ENCODE data around the gene LMO2. TPM values are rescaled to one million over a fixed set of nuclear protein-coding genes. Genes with fewer than 3 reads are reported as not detected.

Gene LMO2
- total and polyA plus RNA-seq, 2 donors (not counting 3 experiments of a cell fraction or from before 2014, with no cell fraction given), result 60.4 to 66.8 TPM

DNA sequence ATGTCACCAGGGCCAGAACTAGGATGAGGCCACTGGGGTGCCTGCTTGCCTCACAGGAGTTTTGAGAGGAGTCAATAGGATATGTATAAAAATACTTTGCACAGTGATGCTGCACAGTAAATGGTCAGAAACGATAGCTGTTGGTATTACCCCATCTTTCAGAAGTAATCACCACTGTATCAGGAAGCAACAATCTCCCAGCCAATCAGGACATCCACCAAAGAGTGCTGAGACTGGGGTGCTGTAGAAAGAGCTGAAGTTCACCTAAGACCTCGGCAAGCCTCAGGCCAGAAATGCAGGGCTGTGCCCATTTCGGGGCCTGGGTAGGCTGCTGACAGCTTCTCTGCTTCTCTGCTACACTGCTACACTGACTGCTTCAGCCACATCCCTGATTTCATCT lies 17.4 kb downstream of the LMO2 start:
- no peaks in the 10 kb centered on the region for H3K79me2 ChIP-seq (ENCODE audit: control insufficient read depth, insufficient read depth, low read length)
- ChIA-PET POLR2A (no interaction called here), CTCF (interaction anchor here (0.6 to 1.7 kb wide), 5 partner anchors 10 to 113 kb away, joined by 3 to 7 read pairs (median 3); no protein-coding TSS in a partner anchor)
- BruUV-seq (replicated peaks), result no TSS peak
- H3K4me3 ChIP-seq (replicated peaks in 1 of 3; ENCODE audit: insufficient read depth in 1 of 3, low read depth in 1 of 3, low read length in 3 of 3), result no peak overlapping the region
- H3K27ac ChIP-seq (ENCODE audit: insufficient read depth, low read depth, low read length), result no peak overlapping the region
- FAIRE-seq (no peak), DNase-seq (ENCODE audit: low read depth, low spot score) (no peak)
- H3K27me3 ChIP-seq (ENCODE audit: control insufficient read depth in 2 of 2, insufficient read depth in 2 of 2, low read length in 2 of 2), result peaks cover 5 to 9% of the 10 kb centered on the region in 2 experiments
- H3K36me3 ChIP-seq (ENCODE audit: control insufficient read depth in 2 of 2, extremely low read depth in 1 of 2, insufficient read depth in 2 of 2, low read length in 2 of 2), result no peaks in the 10 kb centered on the region
- H3K9ac ChIP-seq (replicated peaks; ENCODE audit: extremely low read depth, insufficient read depth, low read length), result no peak overlapping the region
- dilution Hi-C loops (cut with MboI; ENCODE audit: extremely low pct_ligation_motif_present, low sequenced_read_pairs), result no loop called here
- no peaks in the 10 kb centered on the region for H3K9me3 ChIP-seq (replicated peaks; ENCODE audit: control insufficient read depth, insufficient read depth, low read length)
- intact Hi-C loops (cut with micrococcal nuclease), result loop anchor here (5.0 kb wide), 1 partner anchor 1748 kb away; no protein-coding TSS in a partner anchor
- no peak overlapping the region for H2AFZ ChIP-seq (ENCODE audit: low read depth, low read length)
- no peaks in the 10 kb centered on the region for H4K20me1 ChIP-seq (replicated peaks; ENCODE audit: control insufficient read depth, extremely low read depth, insufficient read depth, low read length)
- peaks cover 8% of the 10 kb centered on the region for H3K4me1 ChIP-seq (ENCODE audit: control insufficient read depth, extremely low read depth, insufficient read depth, low read length)
- no peak for TF ChIP-seq GATA2 (IDR thresholded peaks at IDR 0.05; ENCODE audit: insufficient read depth, insufficient read length, low read depth, low read length)
- TF ChIP-seq MYC (IDR thresholded peaks at IDR 0.05; ENCODE audit: low read depth, low read length), result no peak
- TF ChIP-seq POLR2AphosphoS5 (IDR thresholded peaks at IDR 0.05; ENCODE audit: insufficient read depth, low read depth, low read length), result no peak
- TF ChIP-seq, protein P1, sequence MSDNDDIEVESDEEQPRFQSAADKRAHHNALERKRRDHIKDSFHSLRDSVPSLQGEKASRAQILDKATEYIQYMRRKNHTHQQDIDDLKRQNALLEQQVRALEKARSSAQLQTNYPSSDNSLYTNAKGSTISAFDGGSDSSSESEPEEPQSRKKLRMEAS (IDR thresholded peaks at IDR 0.05; ENCODE audit: insufficient read depth, insufficient read length), result no peak
- TF ChIP-seq JUN (IDR thresholded peaks at IDR 0.05; ENCODE audit: borderline replicate concordance, insufficient read depth, insufficient read length, low read depth), result no peak
- TF ChIP-seq POLR2A (IDR thresholded peaks at IDR 0.05; ENCODE audit: low read depth, low read length), result no peak
- no peak for TF ChIP-seq FOS (IDR thresholded peaks at IDR 0.05; ENCODE audit: borderline replicate concordance, insufficient read depth, low read length)
- TF ChIP-seq, protein P2, sequence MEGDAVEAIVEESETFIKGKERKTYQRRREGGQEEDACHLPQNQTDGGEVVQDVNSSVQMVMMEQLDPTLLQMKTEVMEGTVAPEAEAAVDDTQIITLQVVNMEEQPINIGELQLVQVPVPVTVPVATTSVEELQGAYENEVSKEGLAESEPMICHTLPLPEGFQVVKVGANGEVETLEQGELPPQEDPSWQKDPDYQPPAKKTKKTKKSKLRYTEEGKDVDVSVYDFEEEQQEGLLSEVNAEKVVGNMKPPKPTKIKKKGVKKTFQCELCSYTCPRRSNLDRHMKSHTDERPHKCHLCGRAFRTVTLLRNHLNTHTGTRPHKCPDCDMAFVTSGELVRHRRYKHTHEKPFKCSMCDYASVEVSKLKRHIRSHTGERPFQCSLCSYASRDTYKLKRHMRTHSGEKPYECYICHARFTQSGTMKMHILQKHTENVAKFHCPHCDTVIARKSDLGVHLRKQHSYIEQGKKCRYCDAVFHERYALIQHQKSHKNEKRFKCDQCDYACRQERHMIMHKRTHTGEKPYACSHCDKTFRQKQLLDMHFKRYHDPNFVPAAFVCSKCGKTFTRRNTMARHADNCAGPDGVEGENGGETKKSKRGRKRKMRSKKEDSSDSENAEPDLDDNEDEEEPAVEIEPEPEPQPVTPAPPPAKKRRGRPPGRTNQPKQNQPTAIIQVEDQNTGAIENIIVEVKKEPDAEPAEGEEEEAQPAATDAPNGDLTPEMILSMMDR (IDR thresholded peaks at IDR 0.05; ENCODE audit: extremely low read depth in 1 of 2, insufficient read depth in 1 of 2, low read depth in 1 of 2, low read length in 2 of 2), result no peak
- no peak for TF ChIP-seq EZH2 (IDR thresholded peaks at IDR 0.05; ENCODE audit: borderline replicate concordance, low read depth, low read length, severe bottlenecking)
- no peak overlapping the region for H3K4me2 ChIP-seq (ENCODE audit: insufficient read depth, low read length)
- no peaks in the 10 kb centered on the region for H3K9me1 ChIP-seq (replicated peaks; ENCODE audit: control insufficient read depth, extremely low read depth, insufficient read depth, low read length)

Measured in endothelial cell of umbilical vein (primary cell).